H1 (cell line): ENCODE data around the gene SYT2. TPM values are rescaled to one million over a fixed set of nuclear protein-coding genes. Genes with fewer than 3 reads are reported as not detected.

Experiments
- BCL11A ChIP-seq, 2 experiments: IDR thresholded peaks; one replicate each; pipeline ENCODE4 v1.6.1; 2011; ENCODE audit warnings: low read depth in 2 of 2, low read length in 2 of 2, mild to moderate bottlenecking in 2 of 2
- CBX5 ChIP-seq: fragments of 300-800, 300-1000 bp; sonication (generic); IDR thresholded peaks from 2 replicates; pipeline ENCODE4 v1.7.1; 2016; ENCODE audit warnings: antibody characterized with exemption, low read length, low read depth
- CREB1 ChIP-seq: IDR thresholded peaks from 2 replicates; pipeline ENCODE4 v1.6.1; 2012; ENCODE audit warnings: inconsistent platforms
- EZH2 ChIP-seq: fragments of 200-600 bp; sonication (generic); IDR thresholded peaks from 2 replicates; pipeline ENCODE4 v1.7.1; 2012; ENCODE audit warnings: low read depth, mild to moderate bottlenecking, moderate library complexity, low read length, inconsistent platforms; ENCODE audit not compliant: severe bottlenecking
- GTF2F1 ChIP-seq: IDR thresholded peaks from 2 replicates; pipeline ENCODE4 v1.6.1; 2012; ENCODE audit warnings: low read depth, low read length, improper control_type of control experiment, borderline replicate concordance
- HDAC2 ChIP-seq, 2 experiments: fragments of 300-600 bp in 1 of 2; sonication (generic) in 1 of 2; IDR thresholded peaks; 2 replicates each; pipeline ENCODE4 v1.6.1; 2011 to 2012; ENCODE audit warnings: low read depth in 2 of 2, low read length in 2 of 2, mild to moderate bottlenecking in 2 of 2, moderate library complexity in 2 of 2, borderline replicate concordance in 1 of 2, inconsistent platforms in 1 of 2
- PHF8 ChIP-seq: fragments of 200-600 bp; sonication (generic); conservative IDR thresholded peaks from 2 replicates; pipeline ENCODE4 v1.7.1; 2012; ENCODE audit warnings: low read depth, mild to moderate bottlenecking, inconsistent platforms, low read length, moderate library complexity
- POLR2AphosphoS5 ChIP-seq: IDR thresholded peaks from 2 replicates; pipeline ENCODE4 v1.6.1; 2011; ENCODE audit warnings: low read depth, low read length
- RBBP5 ChIP-seq: IDR thresholded peaks from 2 replicates; pipeline ENCODE4 v1.7.1; 2012; ENCODE audit warnings: low read depth, mild to moderate bottlenecking, inconsistent platforms, low read length, moderate library complexity, borderline replicate concordance
- RFX5 ChIP-seq: IDR thresholded peaks from 2 replicates; pipeline ENCODE4 v1.6.1; 2011; ENCODE audit warnings: low read depth, low read length, improper control_type of control experiment, borderline replicate concordance
- RXRA ChIP-seq: IDR thresholded peaks from 2 replicates; pipeline ENCODE4 v1.6.1; 2011; ENCODE audit warnings: low read depth, mild to moderate bottlenecking, low read length, moderate library complexity; ENCODE audit not compliant: insufficient read depth
- SAP30 ChIP-seq: fragments of 300-600 bp; sonication (generic); IDR thresholded peaks from 2 replicates; pipeline ENCODE4 v1.7.1; 2012; ENCODE audit warnings: low read length, moderate library complexity, mild to moderate bottlenecking, inconsistent platforms; ENCODE audit not compliant: insufficient read depth, insufficient replicate concordance
- SIN3A ChIP-seq, 2 experiments: IDR thresholded peaks in 1 of 2; conservative IDR thresholded peaks in 1 of 2; 2 replicates each; pipeline ENCODE4 v1.6.1; 2011 to 2012; ENCODE audit warnings: low read length in 2 of 2, improper control_type of control experiment in 1 of 2, low read depth in 1 of 2, mild to moderate bottlenecking in 1 of 2
- SIRT6 ChIP-seq: IDR thresholded peaks from one replicate; pipeline ENCODE4 v1.7.1; 2012; ENCODE audit warnings: low read length, inconsistent platforms
- SP2 ChIP-seq: IDR thresholded peaks from 2 replicates; pipeline ENCODE4 v1.6.1; 2012; ENCODE audit warnings: mild to moderate bottlenecking, low read length, inconsistent platforms
- SUZ12 ChIP-seq: fragments of 200-600 bp; sonication (generic); IDR thresholded peaks from 2 replicates; pipeline ENCODE4 v1.6.1; 2012; ENCODE audit warnings: mild to moderate bottlenecking, inconsistent platforms, low read length, moderate library complexity, mixed read lengths
- TAF7 ChIP-seq: optimal IDR thresholded peaks from 2 replicates; pipeline ENCODE3; 2011; ENCODE audit warnings: low read depth, mild to moderate bottlenecking, inconsistent platforms, low read length, moderate library complexity, borderline replicate concordance
- TCF12 ChIP-seq: IDR thresholded peaks from 2 replicates; pipeline ENCODE4 v1.6.1; 2011; ENCODE audit warnings: low read depth, mild to moderate bottlenecking, low read length
- polyA plus RNA-seq, 7 experiments: library from polyadenylated mRNA; depleted of rRNA in 3 of 7; stranded (reverse) in 5 of 7; unstranded in 2 of 7; fragments of >200 nt in 5 of 7; fragments of 200-250 nt in 2 of 7; gene quantifications; 1 replicate in 5 of 7; 2 replicates in 1 of 7; 4 replicates in 1 of 7; pipeline versions ENCODE4 v1.2.1 to v1.2.3, GENCODE V29; 2011 to 2013; ENCODE audit warnings: missing spikeins in 2 of 7, mixed read lengths in 2 of 7
- total RNA-seq: library from RNA; stranded (reverse); fragmentation: NEBNext Ultra II Directional; extraction: Animal tissue kit (Norgen Biotek cat#: 25700); gene quantifications from 2 replicates; pipeline ENCODE4 v1.2.1, GENCODE V29; 2021
- TF ChIP-seq, protein P1 (sequence below): IDR thresholded peaks from 2 replicates; pipeline ENCODE4 v1.6.1; 2012; ENCODE audit warnings: inconsistent platforms
- TF ChIP-seq, protein P2 (sequence below): IDR thresholded peaks from 2 replicates; pipeline ENCODE4 v1.6.1; 2012; ENCODE audit warnings: inconsistent platforms
- TF ChIP-seq, protein P3 (sequence below), 3 experiments: IDR thresholded peaks; 1 replicate in 2 of 3; 2 replicates in 1 of 3; pipeline versions ENCODE4 v1.5.1 to v1.6.1; 2011; ENCODE audit warnings: low read length in 3 of 3, mild to moderate bottlenecking in 3 of 3, inconsistent platforms in 2 of 3, low read depth in 1 of 3, moderate library complexity in 1 of 3; ENCODE audit not compliant: insufficient read depth in 1 of 3; ENCODE audit errors: control extremely low read depth in 1 of 3

Gene SYT2
- total and polyA plus RNA-seq, 2 of the 8 experiments (the other 6 are each of a cell fraction or from before 2014, with no cell fraction given) = 2.8 to 11.0 TPM

DNA sequence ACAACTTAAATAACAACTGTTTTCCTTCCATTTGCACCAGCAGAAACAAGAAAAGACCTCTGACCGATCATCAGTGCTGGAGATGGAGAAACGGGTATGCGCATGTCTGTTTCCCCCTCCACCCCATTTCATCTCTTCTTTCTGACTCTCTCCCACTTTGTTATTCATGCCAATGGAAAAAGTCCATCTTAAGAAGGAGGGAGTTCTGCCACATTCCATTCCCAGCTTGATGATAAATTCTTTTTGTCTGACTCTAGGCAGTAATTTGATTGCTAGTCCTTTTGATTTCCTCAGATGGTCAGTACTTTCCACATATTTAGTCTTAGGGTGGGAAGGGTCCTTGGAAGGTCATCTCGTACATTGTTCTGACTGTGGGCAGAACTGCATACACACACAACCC lies 142.5 kb downstream of the SYT2 start (continued):
- TF ChIP-seq, protein P1, sequence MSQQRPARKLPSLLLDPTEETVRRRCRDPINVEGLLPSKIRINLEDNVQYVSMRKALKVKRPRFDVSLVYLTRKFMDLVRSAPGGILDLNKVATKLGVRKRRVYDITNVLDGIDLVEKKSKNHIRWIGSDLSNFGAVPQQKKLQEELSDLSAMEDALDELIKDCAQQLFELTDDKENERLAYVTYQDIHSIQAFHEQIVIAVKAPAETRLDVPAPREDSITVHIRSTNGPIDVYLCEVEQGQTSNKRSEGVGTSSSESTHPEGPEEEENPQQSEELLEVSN = no peak
- TF ChIP-seq SIN3A (conservative IDR thresholded peaks at IDR 0.05 in 1 of 2, IDR thresholded peaks at IDR 0.05 in 1 of 2; ENCODE audit: low read depth in 1 of 2, low read length in 2 of 2) (no peak), TAF7 (no peak), SIRT6 (no peak), RXRA (no peak), RBBP5 (0 out of 2 replicates have a peak, but pooled peaks have one; percentile 41), TCF12 (no peak), CBX5 (no peak), PHF8 (no peak), CREB1 (no peak), EZH2 (no peak), SP2 (no peak), HDAC2 (IDR thresholded peaks at IDR 0.05; ENCODE audit: borderline replicate concordance in 1 of 2, low read depth in 2 of 2, low read length in 2 of 2) (peak in 1 of 2 experiments; percentile 81; a peak in 1 of 4 replicates), RFX5 (no peak), SAP30 (no peak), BCL11A (IDR thresholded peaks at IDR 0.05; ENCODE audit: low read depth in 2 of 2, low read length in 2 of 2) (no peak), GTF2F1 (no peak), SUZ12 (no peak), POLR2AphosphoS5 (no peak)
- TF ChIP-seq, protein P2, sequence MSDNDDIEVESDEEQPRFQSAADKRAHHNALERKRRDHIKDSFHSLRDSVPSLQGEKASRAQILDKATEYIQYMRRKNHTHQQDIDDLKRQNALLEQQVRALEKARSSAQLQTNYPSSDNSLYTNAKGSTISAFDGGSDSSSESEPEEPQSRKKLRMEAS = no peak
- TF ChIP-seq, protein P3, sequence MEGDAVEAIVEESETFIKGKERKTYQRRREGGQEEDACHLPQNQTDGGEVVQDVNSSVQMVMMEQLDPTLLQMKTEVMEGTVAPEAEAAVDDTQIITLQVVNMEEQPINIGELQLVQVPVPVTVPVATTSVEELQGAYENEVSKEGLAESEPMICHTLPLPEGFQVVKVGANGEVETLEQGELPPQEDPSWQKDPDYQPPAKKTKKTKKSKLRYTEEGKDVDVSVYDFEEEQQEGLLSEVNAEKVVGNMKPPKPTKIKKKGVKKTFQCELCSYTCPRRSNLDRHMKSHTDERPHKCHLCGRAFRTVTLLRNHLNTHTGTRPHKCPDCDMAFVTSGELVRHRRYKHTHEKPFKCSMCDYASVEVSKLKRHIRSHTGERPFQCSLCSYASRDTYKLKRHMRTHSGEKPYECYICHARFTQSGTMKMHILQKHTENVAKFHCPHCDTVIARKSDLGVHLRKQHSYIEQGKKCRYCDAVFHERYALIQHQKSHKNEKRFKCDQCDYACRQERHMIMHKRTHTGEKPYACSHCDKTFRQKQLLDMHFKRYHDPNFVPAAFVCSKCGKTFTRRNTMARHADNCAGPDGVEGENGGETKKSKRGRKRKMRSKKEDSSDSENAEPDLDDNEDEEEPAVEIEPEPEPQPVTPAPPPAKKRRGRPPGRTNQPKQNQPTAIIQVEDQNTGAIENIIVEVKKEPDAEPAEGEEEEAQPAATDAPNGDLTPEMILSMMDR (IDR thresholded peaks at IDR 0.05; ENCODE audit: control extremely low read depth in 1 of 3, insufficient read depth in 1 of 3, low read depth in 1 of 3, low read length in 3 of 3) = no peak
